GM04504 (cell line): Measurements from ENCODE around the gene ZMYM4.
"Not testable (repeated sequence)": the region's sequence is repeated elsewhere in the genome, so short reads cannot be mapped to it uniquely, and the experiment has no call there.

Source experiments
- DNase-seq: peaks from one replicate; pipeline ENCODE4 v3.0.0-alpha.2; 2012; ENCODE audit warnings: low read depth

ZMYM4 gene

GRCh38 chr1:35454176-35454575, 185.7 kb downstream of the ZMYM4 start:
- no peak for DNase-seq

GRCh38 chr1:35454616-35455015, 186.1 kb downstream of the ZMYM4 start:
- peak; percentile 44 for DNase-seq

- no peak for DNase-seq
Observed at GRCh38 chr1:35460796-35461195, 192.3 kb downstream of the ZMYM4 start.

- DNase-seq, result no peak
Observed at GRCh38 chr1:35461966-35462651, 193.6 kb downstream of the ZMYM4 start.

- DNase-seq, result no peak
Observed at GRCh38 chr1:35463232-35463631, 194.7 kb downstream of the ZMYM4 start.

GRCh38 chr1:35463749-35464148, 195.2 kb downstream of the ZMYM4 start:
- not testable (repeated sequence) for DNase-seq

GRCh38 chr1:35466120-35466519, 197.6 kb downstream of the ZMYM4 start:
- DNase-seq, result no peak

- no peak for DNase-seq
Observed at GRCh38 chr1:35470977-35471613, 202.6 kb downstream of the ZMYM4 start.
